ENCODE data around the gene POLR2B.
"Not testable (repeated sequence)": the region's sequence is repeated elsewhere in the genome, so short reads cannot be mapped to it uniquely, and the experiment has no call there.

The POLR2B gene
- 128 to 299 reads per million in 2 donors for total RNA-seq

GRCh38 chr4:56978750-56979303 is at the start of gene POLR2B:
TSS of gene POLR2B (plus strand) at chr4:56978896. CDS start at chr4:56978986, 90 bp downstream.
- DNase-seq = peak; percentile 69

DNA sequence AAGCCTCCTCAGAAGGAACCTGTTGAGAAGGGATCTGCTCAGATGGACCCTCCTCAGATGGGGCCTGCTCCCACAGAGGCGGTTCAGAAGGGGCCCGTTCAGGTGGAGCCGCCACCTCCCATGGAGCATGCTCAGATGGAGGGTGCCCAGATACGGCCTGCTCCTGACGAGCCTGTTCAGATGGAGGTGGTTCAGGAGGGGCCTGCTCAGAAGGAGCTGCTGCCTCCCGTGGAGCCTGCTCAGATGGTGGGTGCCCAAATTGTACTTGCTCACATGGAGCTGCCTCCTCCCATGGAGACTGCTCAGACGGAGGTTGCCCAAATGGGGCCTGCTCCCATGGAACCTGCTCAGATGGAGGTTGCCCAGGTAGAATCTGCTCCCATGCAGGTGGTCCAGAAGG is 48.1 kb upstream of the POLR2B start:
- no peak for DNase-seq

DNA sequence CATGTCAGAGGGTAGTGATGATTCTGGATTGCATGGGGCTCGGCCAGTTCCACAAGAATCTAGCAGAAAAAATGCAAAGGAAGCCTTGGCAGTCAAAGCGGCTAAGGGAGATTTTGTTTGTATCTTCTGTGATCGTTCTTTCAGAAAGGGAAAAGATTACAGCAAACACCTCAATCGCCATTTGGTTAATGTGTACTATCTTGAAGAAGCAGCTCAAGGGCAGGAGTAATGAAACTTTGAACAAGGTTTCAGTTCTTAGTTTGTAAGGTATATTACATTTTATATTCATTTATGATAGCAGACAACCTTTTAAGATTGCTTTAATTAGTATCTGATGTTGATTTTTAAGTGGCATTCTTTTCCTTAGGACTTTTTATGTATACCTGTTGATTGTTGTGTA is 46.8 kb upstream of the POLR2B start:
- no peak for DNase-seq

DNA sequence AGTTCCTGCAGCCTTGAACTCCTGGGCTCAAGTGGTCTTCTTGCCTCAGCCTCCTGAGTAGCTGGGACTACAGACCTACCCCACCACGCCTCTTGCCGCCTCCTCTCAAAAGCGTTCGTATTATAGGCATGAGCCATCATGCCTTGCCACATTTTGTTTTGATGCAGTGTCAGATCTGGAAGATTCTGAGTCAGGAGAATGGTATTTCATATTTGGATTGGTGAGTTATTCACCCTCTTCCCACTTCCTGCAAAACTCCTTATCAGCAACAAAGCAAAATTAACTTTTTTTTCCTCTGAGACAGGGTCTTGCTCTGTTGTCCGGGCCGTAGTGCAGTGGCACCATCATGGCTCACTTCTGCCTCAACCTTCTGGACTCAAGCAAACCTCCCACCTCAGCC is 41.4 kb upstream of the POLR2B start:
- no peak for DNase-seq

- DNase-seq = not testable (repeated sequence)
These were observed 38.9 kb upstream of the POLR2B start for GRCh38 chr4:56939826-56940225.

GRCh38 chr4:56940403-56940802 is 38.3 kb upstream of the POLR2B start:
- DNase-seq = no peak

- DNase-seq = no peak
These were observed 37.7 kb upstream of the POLR2B start for GRCh38 chr4:56940971-56941370.

GRCh38 chr4:56941403-56941802 is 37.3 kb upstream of the POLR2B start:
- no peak for DNase-seq

DNA sequence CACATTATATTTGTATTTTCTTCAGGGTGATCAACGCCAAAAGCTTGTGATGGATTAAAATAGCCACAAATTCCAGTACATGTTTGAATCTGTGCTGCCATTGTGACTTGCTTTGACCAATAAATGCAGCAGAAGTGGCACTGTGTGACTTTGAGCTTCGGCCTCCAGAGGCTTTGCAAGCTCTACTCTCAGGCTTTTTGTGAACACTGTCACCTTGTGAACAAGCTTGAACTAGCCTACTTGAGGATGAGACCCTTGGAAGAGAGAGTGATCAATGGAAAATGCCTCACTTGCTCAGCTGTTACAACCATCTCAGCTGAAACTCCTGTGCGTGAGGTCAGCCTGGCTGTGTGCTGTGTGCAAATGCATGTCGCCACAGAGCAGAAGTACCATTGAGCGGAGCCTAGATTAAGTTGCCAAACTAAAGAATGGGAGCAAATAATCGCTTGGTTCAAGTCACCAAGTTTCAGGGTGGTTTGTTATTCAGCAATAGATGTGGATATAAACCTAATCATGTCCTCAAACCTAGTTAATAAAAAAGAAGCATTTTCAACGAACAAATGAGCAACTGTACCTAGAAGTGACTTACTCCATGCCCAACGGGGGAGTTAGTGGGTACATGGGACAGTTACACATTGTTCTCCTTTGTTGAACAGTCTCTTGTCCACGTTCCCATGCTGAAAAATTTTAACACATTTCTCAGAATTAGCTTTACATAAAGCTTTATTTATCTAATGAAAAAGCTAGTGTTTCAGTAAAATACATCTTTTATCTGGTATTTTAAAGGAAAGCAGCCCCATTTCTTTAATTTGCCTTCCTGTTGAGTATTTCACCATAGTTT is 24.8 kb upstream of the POLR2B start:
- no peak for DNase-seq

- no peak for DNase-seq
These were observed 20.6 kb upstream of the POLR2B start for GRCh38 chr4:56958111-56958517.

GRCh38 chr4:56959100-56959499 is 19.6 kb upstream of the POLR2B start:
- no peak for DNase-seq

GRCh38 chr4:56961107-56961500 is 17.6 kb upstream of the POLR2B start:
- no peak for DNase-seq

- DNase-seq = no peak
These were observed 7.3 kb upstream of the POLR2B start for GRCh38 chr4:56971383-56971782.

DNA sequence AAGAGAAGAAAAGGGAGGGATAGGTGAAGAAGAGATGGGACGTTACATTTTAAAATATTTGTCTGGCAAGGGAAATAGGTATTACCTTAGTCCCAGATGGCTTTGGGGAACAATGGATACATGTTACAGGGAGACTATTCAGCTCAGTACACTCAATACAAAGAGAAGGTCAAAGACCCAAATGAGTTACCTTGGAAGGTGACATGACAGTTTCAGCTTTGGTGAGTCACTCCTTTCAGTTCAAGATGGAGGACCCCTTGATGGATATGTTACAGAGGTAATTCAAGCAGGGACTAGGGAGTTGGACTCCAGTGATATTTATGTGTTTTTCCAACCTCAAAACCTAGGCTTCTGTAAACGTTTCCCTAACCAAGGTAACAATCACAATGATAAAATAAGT is 6.3 kb upstream of the POLR2B start:
- no peak for DNase-seq

- DNase-seq = no peak
These were observed 5.9 kb upstream of the POLR2B start for GRCh38 chr4:56972809-56973208.

DNA sequence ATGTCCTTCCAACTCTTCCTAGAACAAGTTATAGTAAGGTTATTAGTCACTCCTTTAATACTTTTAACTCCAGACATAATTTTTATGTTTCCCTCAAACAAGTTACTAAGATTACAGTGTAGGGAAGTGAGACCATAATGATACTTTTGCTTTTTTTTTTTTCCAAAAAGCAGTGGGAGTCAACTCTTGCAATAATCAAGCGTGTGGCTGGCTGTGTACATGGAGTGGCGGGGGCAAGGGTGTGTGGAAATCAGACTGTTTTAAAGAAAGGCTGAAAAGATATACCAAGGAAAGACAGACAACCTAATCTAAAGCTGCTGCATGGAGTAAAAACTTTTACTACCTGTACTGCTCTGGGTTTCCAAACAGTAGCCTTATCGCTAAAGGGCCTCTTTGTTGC is 5.4 kb upstream of the POLR2B start:
- no peak for DNase-seq

DNA sequence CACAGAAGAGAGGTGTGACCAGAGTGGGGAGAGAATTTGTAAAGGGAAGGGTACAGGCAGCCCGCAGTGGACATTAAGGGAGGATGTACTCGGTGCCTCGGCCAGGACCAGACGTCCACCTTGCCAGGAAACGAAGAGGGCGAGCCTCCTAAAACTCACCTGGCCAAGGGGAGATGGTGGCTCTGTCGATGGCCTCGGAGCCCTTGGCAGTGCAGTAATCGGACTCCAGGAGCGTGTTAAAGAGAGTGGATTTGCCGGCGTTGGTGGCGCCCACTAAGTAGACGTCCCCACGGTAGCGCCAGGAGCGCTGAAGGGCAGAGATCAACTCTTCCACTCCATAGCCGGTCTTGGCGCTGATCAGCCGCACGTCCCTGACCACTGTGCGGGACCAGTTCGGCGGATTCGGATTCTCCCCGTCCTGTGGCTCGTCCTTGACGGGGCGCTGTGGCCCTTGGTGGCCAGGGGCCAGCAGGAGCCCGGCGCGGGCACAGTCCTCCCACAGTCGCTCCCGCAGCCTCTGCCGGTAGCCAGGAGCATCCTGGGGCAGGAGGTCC is 2.3 kb upstream of the POLR2B start:
- DNase-seq = peak; percentile 3

GRCh38 chr4:56976837-56977320 is 1.8 kb upstream of the POLR2B start:
- DNase-seq = peak; percentile 33

DNA sequence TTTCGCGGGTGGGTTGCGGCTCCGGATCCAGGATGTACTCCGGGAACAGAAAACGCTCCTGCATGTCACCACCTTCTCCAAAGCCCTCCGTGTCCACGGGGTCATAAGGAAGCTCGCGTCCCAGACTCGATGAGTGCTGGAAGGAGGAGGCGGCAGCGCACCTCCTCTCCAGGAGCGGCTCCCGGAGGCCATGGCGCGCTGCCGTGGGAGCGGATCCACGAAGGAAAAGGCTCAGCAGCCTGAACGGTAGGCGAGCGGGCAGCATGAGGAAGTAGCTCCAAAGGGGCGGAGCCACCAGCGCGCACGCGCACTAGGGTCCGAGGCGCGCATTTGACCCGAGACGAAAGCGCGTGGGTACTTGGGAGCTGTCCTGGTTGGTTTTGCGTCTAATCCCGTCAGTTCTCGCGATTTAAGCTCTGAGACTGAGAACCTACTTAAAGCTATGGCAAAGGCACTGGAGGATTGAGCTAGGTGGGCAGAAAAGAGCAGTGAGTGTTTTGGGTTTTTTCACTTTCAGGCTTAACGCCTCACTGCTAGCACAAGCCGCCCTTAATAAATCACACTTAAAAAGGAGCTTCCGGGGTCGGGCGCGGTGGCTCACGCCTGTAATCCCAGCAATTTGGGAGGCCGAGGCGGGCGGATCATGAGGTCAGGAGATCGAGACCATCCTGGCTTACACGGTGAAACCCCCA is 1.2 kb upstream of the POLR2B start, which contains the start of gene NOA1:
TSS of gene NOA1 (minus strand) at position 286 of the 692 bp plus-strand sequence. CDS start at position 265, 21 bp downstream.
- DNase-seq = peak; percentile 94

GRCh38 chr4:56979421-56980072 is 851 bp downstream of the POLR2B start:
- peak; percentile 10 for DNase-seq

DNA sequence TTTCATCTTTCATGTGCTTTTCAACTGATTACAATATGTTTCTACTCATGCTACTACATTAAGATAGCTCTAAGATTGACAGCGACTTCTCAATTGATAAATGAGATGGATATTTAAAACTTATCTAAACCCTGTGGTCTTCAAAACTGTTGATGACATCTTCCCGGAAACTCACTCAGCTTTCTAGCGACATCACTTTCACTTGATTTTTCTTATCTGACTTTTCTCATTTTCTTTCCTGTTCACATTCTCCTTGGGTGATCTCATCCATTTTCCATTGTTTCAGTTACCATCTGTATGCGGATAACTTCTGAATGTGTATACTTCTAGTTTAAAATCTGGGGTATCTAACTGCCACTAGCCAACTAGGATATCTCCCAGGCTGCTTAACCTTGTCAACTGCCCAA is 3.1 kb downstream of the POLR2B start:
- no peak for DNase-seq

DNA sequence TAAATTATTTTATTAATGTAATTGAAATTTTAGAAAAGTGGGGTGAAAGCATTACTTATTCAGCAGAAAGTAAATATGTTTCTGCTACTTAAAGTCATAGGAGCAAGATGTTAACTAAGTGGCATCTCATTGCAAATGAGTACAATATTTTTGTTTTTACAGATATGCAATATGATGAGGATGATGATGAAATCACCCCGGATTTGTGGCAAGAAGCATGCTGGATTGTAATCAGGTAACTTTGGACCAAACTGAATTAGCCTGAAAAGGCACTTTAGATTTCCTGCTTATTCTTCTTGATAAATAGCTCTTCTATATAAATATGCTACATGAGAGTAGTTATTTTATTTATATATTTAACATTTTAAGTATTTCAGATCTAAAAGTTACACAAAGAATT is 7.5 kb downstream of the POLR2B start:
- DNase-seq = no peak

- no peak for DNase-seq
These were observed 8.3 kb downstream of the POLR2B start for GRCh38 chr4:56986952-56987351.

All from T-helper 9 cell (primary cell).